Stimulated activated CD8-positive, alpha-beta memory T cell treated with anti-CD3 and anti-CD28 coated beads, Interleukin-7, amount 100 ng/mL, for 24 hours (primary cell): ENCODE measurements around the gene DLG2.
"Not testable (repeated sequence)": the region's sequence is repeated elsewhere in the genome, so short reads cannot be mapped to it uniquely, and the experiment has no call there.

Experiments used
- DNase-seq: peaks from one replicate; pipeline ENCODE4 v3.0.0-alpha.2; 2020; ENCODE audit warnings: low read depth

Gene DLG2

GRCh38 chr11:84993386-84993785, 633.8 kb downstream of the DLG2 start:
- no peak for DNase-seq

- no peak for DNase-seq
Observed at GRCh38 chr11:84990141-84990540, 637.0 kb downstream of the DLG2 start.

- DNase-seq: not testable (repeated sequence)
Observed at GRCh38 chr11:84987686-84988187, 639.4 kb downstream of the DLG2 start.

GRCh38 chr11:84981301-84981700, 645.8 kb downstream of the DLG2 start:
- DNase-seq: no peak

GRCh38 chr11:84969103-84969502, 658.0 kb downstream of the DLG2 start:
- DNase-seq: no peak

GRCh38 chr11:84965484-84965883, 661.7 kb downstream of the DLG2 start:
- DNase-seq: no peak

GRCh38 chr11:84963240-84963639, 663.9 kb downstream of the DLG2 start:
- no peak for DNase-seq

GRCh38 chr11:84962018-84962417, 665.1 kb downstream of the DLG2 start:
- no peak for DNase-seq

- DNase-seq: no peak
Observed at GRCh38 chr11:84958295-84958694, 668.8 kb downstream of the DLG2 start.

GRCh38 chr11:84950569-84951270, 676.4 kb downstream of the DLG2 start:
- no peak for DNase-seq

- DNase-seq: no peak
Observed at GRCh38 chr11:84947970-84948580, 679.1 kb downstream of the DLG2 start.

GRCh38 chr11:84947070-84947469, 680.1 kb downstream of the DLG2 start:
- DNase-seq: no peak

GRCh38 chr11:84930863-84931262, 696.3 kb downstream of the DLG2 start:
- DNase-seq: no peak

GRCh38 chr11:84929738-84930137, 697.4 kb downstream of the DLG2 start:
- DNase-seq: no peak

GRCh38 chr11:84924154-84924692, 702.9 kb downstream of the DLG2 start:
- DNase-seq: no peak

- no peak for DNase-seq
Observed at GRCh38 chr11:84923489-84923888, 703.7 kb downstream of the DLG2 start.

- no peak for DNase-seq
Observed at GRCh38 chr11:84922836-84923235, 704.3 kb downstream of the DLG2 start.

GRCh38 chr11:84922212-84922805, 704.8 kb downstream of the DLG2 start:
- no peak for DNase-seq

- DNase-seq: no peak
Observed at GRCh38 chr11:84914511-84914910, 712.6 kb downstream of the DLG2 start.

GRCh38 chr11:84909740-84910139, 717.4 kb downstream of the DLG2 start:
- no peak for DNase-seq

GRCh38 chr11:84906995-84907394, 720.1 kb downstream of the DLG2 start:
- no peak for DNase-seq

GRCh38 chr11:84905411-84905810, 721.7 kb downstream of the DLG2 start:
- DNase-seq: no peak

GRCh38 chr11:84902445-84902844, 724.7 kb downstream of the DLG2 start:
- DNase-seq: no peak
